ENCODE results near the gene EVL.

Gene EVL

GRCh38 chr14:100118396-100119011, 53.3 kb downstream of the EVL start:
- FAIRE-seq (no peak), DNase-seq (ENCODE audit: insufficient read length, low spot score) (no peak)
- TF ChIP-seq TAF1 (IDR thresholded peaks at IDR 0.05; ENCODE audit: low read depth, low read length) (no peak), POLR2AphosphoS5 (IDR thresholded peaks at IDR 0.05; ENCODE audit: low read depth, low read length) (no peak)

DNA sequence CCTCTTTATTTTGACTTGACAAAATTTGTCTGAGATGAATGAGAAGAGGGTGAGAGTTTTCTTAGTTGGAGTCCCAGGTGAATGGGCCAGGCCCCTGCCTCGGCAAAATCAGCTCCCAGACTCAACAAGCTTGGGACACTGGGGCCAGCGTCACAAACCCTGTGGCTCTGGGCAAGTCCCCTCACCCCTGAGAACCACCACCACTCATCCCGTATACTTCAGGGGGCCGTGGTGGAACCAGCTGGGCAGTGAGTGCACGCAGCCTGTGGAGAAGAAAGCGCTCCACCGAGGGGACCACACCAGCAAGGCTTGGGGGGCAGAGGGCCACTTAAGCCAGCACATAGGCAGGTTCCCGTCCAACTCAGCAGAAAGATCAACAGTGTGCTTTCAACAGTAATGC, 54.0 kb downstream of the EVL start:
- DNase-seq (ENCODE audit: insufficient read length, low spot score) (no peak), FAIRE-seq (no peak)
- TF ChIP-seq POLR2AphosphoS5 (IDR thresholded peaks at IDR 0.05; ENCODE audit: low read depth, low read length) (no peak), SPI1 (IDR thresholded peaks at IDR 0.05; ENCODE audit: low read depth, low read length) (no peak), TAF1 (IDR thresholded peaks at IDR 0.05; ENCODE audit: low read depth, low read length) (no peak)

DNA sequence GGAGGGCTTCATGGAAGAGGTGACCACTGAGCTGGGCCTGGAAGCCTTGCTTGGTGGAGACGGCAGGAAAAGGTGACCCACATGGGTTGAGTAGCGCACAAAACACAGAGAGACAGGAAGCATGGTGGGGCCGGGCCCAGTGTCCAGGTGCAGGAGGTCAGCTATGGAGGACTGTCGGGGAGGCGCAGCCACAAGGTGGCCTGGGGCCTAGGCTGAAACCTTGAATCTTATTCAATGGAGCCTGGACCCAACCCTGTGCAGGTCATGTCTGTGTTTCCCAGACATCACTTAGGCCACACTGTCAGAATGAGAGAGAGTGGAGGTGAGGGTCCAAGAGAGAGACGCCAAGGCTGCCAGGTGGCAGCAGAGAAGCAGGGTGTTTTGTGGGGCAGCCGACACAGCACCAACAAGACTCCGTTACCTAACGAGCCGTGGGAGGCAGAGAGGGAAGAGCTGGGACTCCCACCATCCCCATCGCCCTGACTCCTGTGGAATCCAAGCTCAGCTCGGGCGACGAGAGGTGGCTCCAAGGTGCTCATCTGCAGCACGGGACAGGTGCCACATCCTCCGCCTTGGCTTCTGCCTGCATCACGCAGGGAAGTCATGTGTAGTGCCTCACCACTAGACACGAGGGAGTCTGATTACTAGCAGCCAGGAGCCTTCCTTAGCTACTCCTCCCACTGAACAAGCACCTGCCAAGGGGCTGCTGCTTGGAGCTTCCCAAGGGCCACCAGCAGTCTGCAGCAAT, 55.5 kb downstream of the EVL start:
- DNase-seq (ENCODE audit: insufficient read length, low spot score) (no peak), FAIRE-seq (no peak)
- TF ChIP-seq PAX5 (IDR thresholded peaks at IDR 0.05; ENCODE audit: insufficient read depth, low read length, severe bottlenecking) = no peak
- no peak for TF ChIP-seq SPI1 (IDR thresholded peaks at IDR 0.05; ENCODE audit: low read depth, low read length)
- no peak for TF ChIP-seq POU2F2 (IDR thresholded peaks at IDR 0.05; ENCODE audit: low read depth, low read length)
- TF ChIP-seq POLR2AphosphoS5 (IDR thresholded peaks at IDR 0.05; ENCODE audit: low read depth, low read length) = no peak
- no peak for TF ChIP-seq TAF1 (IDR thresholded peaks at IDR 0.05; ENCODE audit: low read depth, low read length)
- TF ChIP-seq POLR2A (IDR thresholded peaks at IDR 0.05; ENCODE audit: low read depth, low read length) = no peak

DNA sequence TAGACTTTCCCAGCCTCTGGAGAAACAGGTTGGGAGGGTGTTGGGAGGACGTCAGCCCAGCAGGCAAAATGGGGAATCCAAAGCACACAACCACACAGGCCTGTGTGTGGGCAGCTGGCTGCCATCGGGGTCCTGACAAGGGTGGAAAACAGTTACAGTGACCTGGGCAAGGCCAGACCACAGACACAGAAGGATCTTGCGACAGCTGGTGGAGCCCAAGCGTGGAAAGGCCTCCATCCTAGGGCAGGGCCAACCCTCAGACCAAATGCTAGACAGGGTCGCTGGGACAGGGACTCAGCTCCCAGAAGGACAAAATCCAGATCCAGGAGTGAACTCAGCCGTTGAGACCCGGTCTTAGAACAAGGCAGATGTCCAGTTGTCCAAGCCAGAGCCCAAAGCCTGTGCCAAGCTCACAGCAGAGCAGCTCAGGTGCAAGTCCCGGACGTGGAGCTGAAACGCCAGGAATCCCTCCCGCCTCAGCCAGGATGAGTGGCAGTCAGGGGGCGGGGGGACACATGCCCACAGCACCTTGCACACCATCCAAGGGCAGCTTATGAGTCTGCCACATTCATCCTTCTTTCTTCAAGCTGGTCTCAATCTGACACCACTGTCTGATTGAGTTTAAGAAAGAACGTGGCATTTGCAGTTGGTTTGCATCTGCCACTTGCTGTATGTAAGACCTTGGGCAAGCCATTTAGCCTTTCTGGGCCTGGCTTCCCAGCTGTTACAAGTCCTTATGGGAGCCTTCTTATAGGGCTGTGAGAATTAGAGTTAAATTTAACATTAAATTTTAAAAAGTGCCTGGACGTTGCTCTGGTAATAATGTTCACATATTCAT, 56.6 kb downstream of the EVL start:
- DNase-seq (ENCODE audit: insufficient read length, low spot score) (no peak), FAIRE-seq (no peak)
- TF ChIP-seq PAX5 (IDR thresholded peaks at IDR 0.05; ENCODE audit: insufficient read depth, low read length, severe bottlenecking) (no peak), TAF1 (IDR thresholded peaks at IDR 0.05; ENCODE audit: low read depth, low read length) (no peak), POU2F2 (IDR thresholded peaks at IDR 0.05; ENCODE audit: low read depth, low read length) (no peak), SPI1 (IDR thresholded peaks at IDR 0.05; ENCODE audit: low read depth, low read length) (no peak), POLR2AphosphoS5 (IDR thresholded peaks at IDR 0.05; ENCODE audit: low read depth, low read length) (no peak), POLR2A (IDR thresholded peaks at IDR 0.05; ENCODE audit: low read depth, low read length) (no peak)

DNA sequence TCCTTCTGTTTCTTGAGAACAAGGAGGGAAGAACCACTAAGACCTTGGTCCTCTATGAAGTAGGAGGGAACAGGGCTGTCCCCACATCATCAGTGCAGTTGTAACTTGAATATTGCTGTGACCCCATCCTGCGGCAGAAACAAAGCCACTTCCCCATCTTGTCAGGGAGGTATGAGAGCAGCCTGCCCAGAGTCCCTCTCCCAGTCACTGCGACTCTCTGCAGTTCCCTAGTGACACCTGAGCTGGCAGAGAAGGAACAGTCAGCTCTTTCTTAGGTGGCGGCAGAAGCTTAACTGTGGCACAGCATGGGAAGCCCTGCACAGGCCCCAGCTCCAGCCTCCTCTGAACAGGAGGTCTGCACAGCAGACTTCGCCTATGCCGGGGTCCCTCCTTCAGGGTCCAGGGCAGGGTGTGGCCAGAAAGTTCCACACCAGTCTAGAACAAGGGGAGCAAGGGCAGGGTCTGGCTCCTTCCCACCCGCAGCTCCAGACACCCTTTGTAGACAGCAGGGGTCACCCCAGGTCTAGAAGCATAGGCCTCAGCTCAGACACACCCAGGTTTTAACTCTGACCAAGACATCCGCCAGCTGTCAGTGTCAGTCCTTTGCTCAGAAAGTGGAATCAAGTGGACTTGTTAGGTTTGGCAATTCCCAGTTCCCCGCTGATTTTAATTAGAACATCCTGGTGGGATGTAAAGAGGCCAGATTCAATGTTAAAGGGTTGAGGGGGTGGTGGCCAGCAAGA, 57.4 kb downstream of the EVL start:
- FAIRE-seq (no peak), DNase-seq (ENCODE audit: insufficient read length, low spot score) (no peak)
- no peak for TF ChIP-seq POLR2A (IDR thresholded peaks at IDR 0.05; ENCODE audit: low read depth, low read length)
- TF ChIP-seq POLR2AphosphoS5 (IDR thresholded peaks at IDR 0.05; ENCODE audit: low read depth, low read length) = no peak
- TF ChIP-seq TAF1 (IDR thresholded peaks at IDR 0.05; ENCODE audit: low read depth, low read length) = no peak
- no peak for TF ChIP-seq POU2F2 (IDR thresholded peaks at IDR 0.05; ENCODE audit: low read depth, low read length)

DNA sequence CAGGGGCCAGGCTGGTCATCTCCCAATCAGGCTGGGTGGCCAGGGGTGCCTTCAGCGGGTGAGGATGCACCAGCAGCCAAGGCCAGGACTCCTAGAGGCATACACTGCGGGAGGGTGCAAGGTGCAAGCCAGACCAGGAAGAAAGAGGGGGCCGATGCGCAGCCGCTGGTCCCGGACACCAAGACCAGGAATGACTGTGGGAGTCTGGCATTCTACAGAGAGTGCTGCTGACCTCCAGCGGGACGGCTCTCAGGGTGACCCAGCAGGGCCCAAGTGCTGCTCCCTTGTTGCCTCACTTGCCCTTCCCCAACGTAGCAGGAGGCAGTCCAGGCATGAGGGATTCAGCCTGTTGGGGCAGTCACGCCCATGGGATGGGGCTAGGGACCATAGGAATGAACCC, 58.4 kb downstream of the EVL start:
- DNase-seq (ENCODE audit: insufficient read length, low spot score) (no peak), FAIRE-seq (no peak)
- no peak for TF ChIP-seq POLR2A (IDR thresholded peaks at IDR 0.05; ENCODE audit: low read depth, low read length)
- TF ChIP-seq TAF1 (IDR thresholded peaks at IDR 0.05; ENCODE audit: low read depth, low read length) = no peak
- no peak for TF ChIP-seq PAX5 (IDR thresholded peaks at IDR 0.05; ENCODE audit: insufficient read depth, low read length, severe bottlenecking)
- TF ChIP-seq POU2F2 (IDR thresholded peaks at IDR 0.05; ENCODE audit: low read depth, low read length) = no peak
- no peak for TF ChIP-seq SPI1 (IDR thresholded peaks at IDR 0.05; ENCODE audit: low read depth, low read length)
- no peak for TF ChIP-seq POLR2AphosphoS5 (IDR thresholded peaks at IDR 0.05; ENCODE audit: low read depth, low read length)

DNA sequence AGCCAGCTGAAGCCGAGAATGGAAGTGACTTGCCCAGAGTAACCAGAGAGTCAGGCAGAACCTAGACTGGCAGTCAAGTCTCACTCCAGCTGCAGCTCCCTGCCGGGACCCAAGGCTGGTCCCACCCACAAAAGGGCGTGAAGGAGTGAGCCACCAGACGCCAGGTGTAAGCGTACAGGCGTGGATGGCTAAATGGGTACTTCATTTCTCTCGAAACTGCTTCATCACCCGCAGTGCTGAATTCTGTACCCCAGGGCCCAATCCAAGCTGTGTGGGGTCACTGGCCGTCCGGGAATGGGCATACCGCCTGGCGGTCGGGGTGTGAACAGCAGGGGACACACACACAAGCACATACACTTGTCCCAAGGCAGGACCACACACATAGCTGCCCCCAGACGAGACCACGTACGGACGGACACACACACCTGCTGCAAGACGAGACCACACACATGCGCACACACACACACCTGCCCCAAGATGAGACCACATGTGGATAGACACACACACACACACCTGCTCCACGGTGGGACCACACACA, 59.4 kb downstream of the EVL start:
- DNase-seq (ENCODE audit: insufficient read length, low spot score) (no peak), FAIRE-seq (no peak)
- no peak for TF ChIP-seq POLR2AphosphoS5 (IDR thresholded peaks at IDR 0.05; ENCODE audit: low read depth, low read length)

GRCh38 chr14:100126401-100126800, 61.2 kb downstream of the EVL start:
- DNase-seq (ENCODE audit: insufficient read length, low spot score) (no peak), FAIRE-seq (no peak)
- TF ChIP-seq PAX5 (IDR thresholded peaks at IDR 0.05; ENCODE audit: insufficient read depth, low read length, severe bottlenecking) (no peak), TAF1 (IDR thresholded peaks at IDR 0.05; ENCODE audit: low read depth, low read length) (no peak), POLR2A (IDR thresholded peaks at IDR 0.05; ENCODE audit: low read depth, low read length) (no peak)

- no peak for FAIRE-seq
- no peak for DNase-seq (ENCODE audit: insufficient read length, low spot score)
- TF ChIP-seq SPI1 (IDR thresholded peaks at IDR 0.05; ENCODE audit: low read depth, low read length) (no peak), PAX5 (IDR thresholded peaks at IDR 0.05; ENCODE audit: insufficient read depth, low read length, severe bottlenecking) (no peak), POLR2A (IDR thresholded peaks at IDR 0.05; ENCODE audit: low read depth, low read length) (no peak), POLR2AphosphoS5 (IDR thresholded peaks at IDR 0.05; ENCODE audit: low read depth, low read length) (no peak), TAF1 (IDR thresholded peaks at IDR 0.05; ENCODE audit: low read depth, low read length) (no peak), POU2F2 (IDR thresholded peaks at IDR 0.05; ENCODE audit: low read depth, low read length) (no peak)
Measured at GRCh38 chr14:100127853-100128455, 62.7 kb downstream of the EVL start.

Data from GM12891 (cell line).